Epithelial cell of esophagus (primary cell): ENCODE measurements around the gene ZBTB9.

Experiments
- DNase-seq: peaks from one replicate; pipeline ENCODE4 v3.0.0; 2010; ENCODE audit warnings: low read depth
- H3K4me3 ChIP-seq: 2 replicates; pipeline ENCODE4 v1.5.1; 2011; ENCODE audit warnings: mild to moderate bottlenecking, low read length, control low read depth
- TF ChIP-seq, protein P1 (sequence below): IDR thresholded peaks from 2 replicates; pipeline ENCODE4 v1.5.1; 2011; ENCODE audit warnings: low read depth, mild to moderate bottlenecking, low read length, control low read depth, inconsistent platforms; ENCODE audit not compliant: insufficient read depth; ENCODE audit errors: missing control alignments

Gene ZBTB9

DNA sequence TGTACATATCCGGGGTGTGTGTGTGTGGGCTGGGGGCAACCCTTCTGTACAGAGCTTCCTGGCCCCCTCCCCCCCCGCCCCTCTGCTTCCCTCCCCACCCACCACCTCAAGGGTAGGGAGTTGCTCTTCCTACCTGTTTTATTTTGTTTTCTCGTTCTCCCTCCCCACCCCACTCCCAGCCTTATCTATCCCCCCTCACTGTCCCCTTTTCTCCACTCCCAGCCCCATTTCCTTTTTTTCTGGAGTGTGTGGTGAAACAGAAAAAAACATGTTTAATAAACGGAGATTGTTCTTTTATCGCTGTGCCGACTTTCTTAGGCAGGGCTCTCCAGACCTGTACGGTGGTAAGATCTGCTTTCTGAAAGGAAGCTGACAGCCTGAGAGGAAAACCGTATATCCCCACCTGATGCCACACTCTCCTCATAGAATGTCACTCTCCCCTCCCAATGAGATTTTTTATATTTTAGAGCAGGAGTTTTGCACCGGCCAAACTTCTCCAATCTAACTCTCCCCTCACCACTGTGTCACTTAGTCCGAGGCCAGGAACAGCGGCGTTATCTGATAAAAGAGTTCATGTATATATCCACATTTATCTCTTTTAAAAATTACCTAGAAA lies 875 bp upstream of the ZBTB9 start:
- peak overlapping the region; percentile 95 for H3K4me3 ChIP-seq
- DNase-seq: no peak
- TF ChIP-seq, protein P1, sequence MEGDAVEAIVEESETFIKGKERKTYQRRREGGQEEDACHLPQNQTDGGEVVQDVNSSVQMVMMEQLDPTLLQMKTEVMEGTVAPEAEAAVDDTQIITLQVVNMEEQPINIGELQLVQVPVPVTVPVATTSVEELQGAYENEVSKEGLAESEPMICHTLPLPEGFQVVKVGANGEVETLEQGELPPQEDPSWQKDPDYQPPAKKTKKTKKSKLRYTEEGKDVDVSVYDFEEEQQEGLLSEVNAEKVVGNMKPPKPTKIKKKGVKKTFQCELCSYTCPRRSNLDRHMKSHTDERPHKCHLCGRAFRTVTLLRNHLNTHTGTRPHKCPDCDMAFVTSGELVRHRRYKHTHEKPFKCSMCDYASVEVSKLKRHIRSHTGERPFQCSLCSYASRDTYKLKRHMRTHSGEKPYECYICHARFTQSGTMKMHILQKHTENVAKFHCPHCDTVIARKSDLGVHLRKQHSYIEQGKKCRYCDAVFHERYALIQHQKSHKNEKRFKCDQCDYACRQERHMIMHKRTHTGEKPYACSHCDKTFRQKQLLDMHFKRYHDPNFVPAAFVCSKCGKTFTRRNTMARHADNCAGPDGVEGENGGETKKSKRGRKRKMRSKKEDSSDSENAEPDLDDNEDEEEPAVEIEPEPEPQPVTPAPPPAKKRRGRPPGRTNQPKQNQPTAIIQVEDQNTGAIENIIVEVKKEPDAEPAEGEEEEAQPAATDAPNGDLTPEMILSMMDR: no peak

DNA sequence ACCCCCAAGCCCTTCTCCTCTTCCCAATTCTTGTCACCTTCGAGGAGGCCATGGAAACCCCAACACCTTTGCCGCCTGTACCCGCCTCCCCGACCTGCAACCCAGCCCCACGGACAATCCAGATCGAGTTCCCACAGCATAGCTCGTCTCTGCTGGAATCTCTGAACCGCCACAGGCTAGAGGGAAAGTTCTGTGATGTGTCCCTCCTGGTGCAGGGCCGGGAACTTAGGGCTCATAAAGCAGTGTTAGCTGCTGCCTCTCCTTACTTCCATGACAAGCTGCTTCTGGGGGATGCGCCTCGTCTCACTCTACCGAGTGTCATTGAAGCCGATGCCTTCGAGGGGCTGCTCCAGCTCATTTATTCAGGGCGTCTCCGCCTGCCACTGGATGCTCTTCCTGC lies 675 bp downstream of the ZBTB9 start:
- peak overlapping the region; percentile 95 for H3K4me3 ChIP-seq
- TF ChIP-seq, protein P1: no peak
- no peak for DNase-seq

GRCh38 chr6:33456156-33456555 lies 1.8 kb downstream of the ZBTB9 start:
- TF ChIP-seq, protein P1: no peak
- H3K4me3 ChIP-seq: no peak overlapping the region
- no peak for DNase-seq

DNA sequence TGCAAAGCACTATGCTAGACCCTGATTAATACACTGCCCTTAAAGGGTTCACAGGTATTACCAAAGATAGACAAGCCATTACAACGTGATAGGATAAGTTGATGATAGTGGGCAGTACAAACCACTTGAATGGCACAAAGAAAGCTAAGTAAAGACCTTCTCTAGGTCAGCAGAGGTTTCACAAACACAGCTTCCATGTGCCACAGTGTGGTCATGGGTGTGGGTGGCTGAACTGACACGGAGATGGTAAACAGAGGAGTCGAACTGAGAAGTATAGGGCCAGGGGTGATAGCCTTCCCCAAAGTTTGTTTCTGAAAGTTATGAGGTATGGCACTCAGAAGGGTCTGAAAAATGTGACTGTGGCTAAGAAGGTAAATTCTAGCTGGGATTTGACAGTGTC lies 4.3 kb downstream of the ZBTB9 start:
- no peak overlapping the region for H3K4me3 ChIP-seq
- DNase-seq: no peak
- TF ChIP-seq, protein P1: no peak

DNA sequence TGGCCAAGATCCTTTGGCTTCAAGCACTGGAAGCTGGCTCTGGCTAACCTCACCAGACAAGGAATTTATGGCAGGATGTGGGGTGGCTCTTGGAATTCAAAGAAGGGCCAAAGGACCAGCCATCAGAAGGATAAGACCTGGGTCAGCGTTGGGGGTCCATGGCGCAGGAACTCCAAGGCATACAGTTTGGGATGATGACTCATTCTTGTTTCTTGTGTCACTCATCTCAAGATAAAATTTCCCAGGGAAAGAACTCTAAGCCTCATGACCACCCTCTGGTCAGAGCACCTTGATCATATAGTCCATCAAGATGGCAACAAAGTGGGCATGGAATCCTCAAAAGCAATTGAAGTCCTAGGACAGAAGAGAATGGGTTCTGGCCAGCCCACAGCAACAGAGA lies 4.8 kb downstream of the ZBTB9 start:
- H3K4me3 ChIP-seq: no peak overlapping the region
- no peak for DNase-seq
- TF ChIP-seq, protein P1: no peak

DNA sequence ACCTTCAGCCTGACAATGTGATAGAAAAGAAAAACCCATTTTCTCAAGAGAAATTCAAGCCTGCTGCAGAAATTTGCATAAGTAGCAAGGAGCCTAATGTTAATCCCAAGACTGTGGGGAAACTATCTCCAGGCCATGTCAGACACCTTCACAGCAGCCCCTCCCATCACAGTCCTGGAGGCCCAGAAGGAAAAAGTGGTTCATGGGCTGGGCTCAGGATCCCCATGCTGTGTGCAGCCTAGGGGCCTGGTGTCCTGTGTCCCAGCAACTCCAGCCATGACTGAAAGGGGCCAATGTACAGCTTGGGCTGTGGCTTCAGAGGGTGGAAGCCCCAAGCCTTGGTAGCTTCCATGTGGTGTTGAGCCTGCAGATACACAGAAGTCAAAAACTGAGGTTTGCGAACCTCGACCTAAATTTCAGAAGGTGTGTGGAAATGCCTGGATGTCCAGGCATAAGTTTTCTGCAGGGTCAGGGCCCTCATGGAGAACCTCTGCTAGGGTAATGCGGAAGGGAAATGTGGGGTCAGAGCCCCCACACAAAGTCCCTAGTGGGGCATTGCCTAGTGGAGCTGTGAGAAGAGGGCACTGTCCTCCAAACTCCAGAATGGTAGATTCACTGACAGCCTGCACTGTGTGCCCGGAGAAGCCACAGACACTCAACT lies 11.8 kb downstream of the ZBTB9 start:
- DNase-seq: no peak
- TF ChIP-seq, protein P1: no peak
- H3K4me3 ChIP-seq: no peak overlapping the region

GRCh38 chr6:33467091-33467490 lies 12.7 kb downstream of the ZBTB9 start:
- H3K4me3 ChIP-seq: no peak overlapping the region
- DNase-seq: no peak
- TF ChIP-seq, protein P1: no peak
